WTC11 (cell line): ENCODE results near the gene PIK3C2A. TPM values are rescaled to one million over a fixed set of nuclear protein-coding genes. Genes with fewer than 3 reads are reported as not detected.
A peak's percentile ranks its signal among the peaks of the same experiment; 100 is the strongest.

Experiments
- ATAC-seq: fragments of 200-7000 bp; cut with Tn5 transposase; 2 replicates; pipeline ENCODE4 v1.10.0; 2021; ENCODE audit warnings: mild to moderate bottlenecking, moderate library complexity
- CTCF ChIA-PET: fragments of 300-600 bp; sonication (Branson Sonifier 250); formaldehyde crosslinking; loops from one replicate; lab custom pipeline; 2021; ENCODE audit warnings: antibody characterized with exemption; lab: Charles Lee
- POLR2A ChIA-PET: fragments of 350-600 bp; sonication (Branson Sonifier 250); formaldehyde crosslinking; loops from one replicate; lab custom pipeline; 2021; ENCODE audit warnings: antibody characterized with exemption; lab: Charles Lee
- DNase-seq: peaks from one replicate; pipeline ENCODE4 v3.0.0; 2021; ENCODE audit warnings: low spot score
- H3K27ac Mint-ChIP-seq: 2 replicates; pipeline ENCODE4 v1.8.0; 2021; ENCODE audit warnings: mixed read lengths
- H3K27me3 Mint-ChIP-seq: 2 replicates; pipeline ENCODE4 v1.8.0; 2021; ENCODE audit warnings: low read depth, mild to moderate bottlenecking, moderate library complexity, mixed read lengths
- H3K36me3 Mint-ChIP-seq: 2 replicates; pipeline ENCODE4 v1.8.0; 2021; ENCODE audit warnings: mixed read lengths
- H3K4me1 Mint-ChIP-seq: 2 replicates; pipeline ENCODE4 v1.8.0; 2022; ENCODE audit warnings: mixed read lengths
- H3K4me3 Mint-ChIP-seq: 2 replicates; pipeline ENCODE4 v1.8.0; 2021; ENCODE audit warnings: mild to moderate bottlenecking, moderate library complexity, mixed read lengths
- H3K9me3 Mint-ChIP-seq: 2 replicates; pipeline ENCODE4 v1.8.0; 2021; ENCODE audit warnings: mixed read lengths
- CREM ChIP-seq: sonication (generic); formaldehyde crosslinking; IDR thresholded peaks from 2 replicates; pipeline ENCODE4 v1.8.1; 2022; ENCODE audit warnings: mild to moderate bottlenecking, missing genetic modification reagents, moderate library complexity
- EMX1 ChIP-seq: fragments of 250-450 bp; sonication (Bioruptor Pico); IDR thresholded peaks from 2 replicates; pipeline ENCODE4 v1.8.0; 2021; ENCODE audit warnings: mild to moderate bottlenecking
- FOXK1 ChIP-seq: sonication (generic); formaldehyde crosslinking; IDR thresholded peaks from 2 replicates; pipeline ENCODE4 v1.8.0; 2022; ENCODE audit warnings: mild to moderate bottlenecking, moderate library complexity, missing genetic modification reagents
- GTF2I ChIP-seq: fragments of 250-450 bp; sonication (Bioruptor Pico); conservative IDR thresholded peaks from 2 replicates; pipeline ENCODE4 v1.4.0; 2021; ENCODE audit warnings: mild to moderate bottlenecking
- JUN ChIP-seq: sonication (generic); formaldehyde crosslinking; IDR thresholded peaks from 2 replicates; pipeline ENCODE4 v1.8.0; 2023; ENCODE audit warnings: mild to moderate bottlenecking, missing genetic modification reagents
- KAT7 ChIP-seq: sonication (generic); formaldehyde crosslinking; IDR thresholded peaks from 2 replicates; pipeline ENCODE4 v1.8.1; 2023; ENCODE audit warnings: missing genetic modification reagents, mild to moderate bottlenecking, borderline replicate concordance
- SOX15 ChIP-seq: fragments of 250-450 bp; sonication (Bioruptor Pico); IDR thresholded peaks from 2 replicates; pipeline ENCODE4 v1.9.0; 2021; ENCODE audit warnings: mild to moderate bottlenecking
- TEAD1 ChIP-seq: sonication (generic); formaldehyde crosslinking; IDR thresholded peaks from 2 replicates; pipeline ENCODE4 v1.8.0; 2022; ENCODE audit warnings: mild to moderate bottlenecking, missing genetic modification reagents
- USF1 ChIP-seq: sonication (generic); formaldehyde crosslinking; IDR thresholded peaks from 2 replicates; pipeline ENCODE4 v1.8.0; 2022; ENCODE audit warnings: mild to moderate bottlenecking, missing genetic modification reagents
- ZNF138 ChIP-seq: sonication (generic); formaldehyde crosslinking; conservative IDR thresholded peaks from 2 replicates; pipeline ENCODE4 v1.8.1; 2022; ENCODE audit warnings: mild to moderate bottlenecking, moderate library complexity, missing genetic modification reagents
- ZNF263 ChIP-seq: sonication (generic); formaldehyde crosslinking; IDR thresholded peaks from 2 replicates; pipeline ENCODE4 v1.8.1; 2022; ENCODE audit warnings: low read depth, mild to moderate bottlenecking, moderate library complexity, missing genetic modification reagents
- ZNF317 ChIP-seq: sonication (generic); formaldehyde crosslinking; IDR thresholded peaks from 2 replicates; pipeline ENCODE4 v1.8.1; 2023; ENCODE audit warnings: low read depth, mild to moderate bottlenecking, moderate library complexity, missing genetic modification reagents, borderline replicate concordance
- ZNF416 ChIP-seq: fragments of 250-450 bp; sonication (Bioruptor Pico); IDR thresholded peaks from 2 replicates; pipeline ENCODE4 v1.9.0; 2021; ENCODE audit warnings: mild to moderate bottlenecking, inconsistent platforms
- total RNA-seq: library from RNA; stranded (reverse); gene quantifications from 3 replicates; pipeline ENCODE4 v1.2.3, GENCODE V29; 2021
- TF ChIP-seq, protein P1 (sequence below): sonication (generic); formaldehyde crosslinking; IDR thresholded peaks from 2 replicates; pipeline ENCODE4 v1.8.1; 2023; ENCODE audit warnings: mild to moderate bottlenecking, missing genetic modification reagents
- TF ChIP-seq, protein P2 (sequence below): sonication (generic); formaldehyde crosslinking; IDR thresholded peaks from 2 replicates; pipeline ENCODE4 v1.8.0; 2022; ENCODE audit warnings: mild to moderate bottlenecking, missing genetic modification reagents
- TF ChIP-seq, protein P3 (sequence below): sonication (generic); formaldehyde crosslinking; IDR thresholded peaks from 2 replicates; pipeline ENCODE4 v1.8.0; 2023; ENCODE audit warnings: missing genetic modification reagents, mild to moderate bottlenecking, borderline replicate concordance

The PIK3C2A gene
- total RNA-seq, 1 experiment from 2014 or later: 105 TPM

- TF ChIP-seq CREM (CRISPR knock-in tag) (no peak), USF1 (CRISPR knock-in tag) (no peak)
Observed at GRCh38 chr11:17218403-17218802, 10.6 kb upstream of the PIK3C2A start (continued).

DNA sequence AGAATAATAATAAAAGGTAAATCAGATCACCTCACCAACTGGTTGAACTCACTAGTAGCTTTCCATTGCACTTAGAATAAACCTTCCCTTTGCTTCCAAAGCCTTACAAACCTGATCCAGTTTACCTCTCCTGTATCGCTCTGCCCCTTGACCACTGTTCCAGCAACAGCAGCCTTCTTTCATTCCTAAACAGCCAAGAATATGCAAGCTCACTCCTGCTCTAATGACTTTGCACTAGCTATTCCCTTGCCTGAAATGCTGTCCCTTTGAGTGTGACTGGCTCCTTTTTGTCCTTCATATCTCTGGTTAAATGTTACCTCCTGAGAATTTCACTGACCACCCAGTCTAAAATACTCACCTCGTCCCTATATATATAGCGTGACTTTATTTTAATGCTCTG, 9.6 kb upstream of the PIK3C2A start:
- H3K4me1 Mint-ChIP-seq: peaks cover 6% of the 10 kb centered on the region
- ATAC-seq (no peak), DNase-seq (no peak)
- peaks cover 12% of the 10 kb centered on the region for H3K9me3 Mint-ChIP-seq
- peaks cover 22% of the 10 kb centered on the region for H3K36me3 Mint-ChIP-seq
- CTCF ChIA-PET: interaction anchor here (1.2 kb wide), 1 partner anchor 13 kb away, joined by 4 read pairs; no protein-coding TSS in a partner anchor
- no peak for TF ChIP-seq ZNF138
- TF ChIP-seq, protein P1, sequence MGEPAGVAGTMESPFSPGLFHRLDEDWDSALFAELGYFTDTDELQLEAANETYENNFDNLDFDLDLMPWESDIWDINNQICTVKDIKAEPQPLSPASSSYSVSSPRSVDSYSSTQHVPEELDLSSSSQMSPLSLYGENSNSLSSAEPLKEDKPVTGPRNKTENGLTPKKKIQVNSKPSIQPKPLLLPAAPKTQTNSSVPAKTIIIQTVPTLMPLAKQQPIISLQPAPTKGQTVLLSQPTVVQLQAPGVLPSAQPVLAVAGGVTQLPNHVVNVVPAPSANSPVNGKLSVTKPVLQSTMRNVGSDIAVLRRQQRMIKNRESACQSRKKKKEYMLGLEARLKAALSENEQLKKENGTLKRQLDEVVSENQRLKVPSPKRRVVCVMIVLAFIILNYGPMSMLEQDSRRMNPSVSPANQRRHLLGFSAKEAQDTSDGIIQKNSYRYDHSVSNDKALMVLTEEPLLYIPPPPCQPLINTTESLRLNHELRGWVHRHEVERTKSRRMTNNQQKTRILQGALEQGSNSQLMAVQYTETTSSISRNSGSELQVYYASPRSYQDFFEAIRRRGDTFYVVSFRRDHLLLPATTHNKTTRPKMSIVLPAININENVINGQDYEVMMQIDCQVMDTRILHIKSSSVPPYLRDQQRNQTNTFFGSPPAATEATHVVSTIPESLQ: no peak
- H3K27me3 Mint-ChIP-seq: no peaks in the 10 kb centered on the region
- 0 out of 2 replicates have a peak overlapping the region, but pooled peaks have one; percentile 5 for H3K27ac Mint-ChIP-seq
- H3K4me3 Mint-ChIP-seq: no peak overlapping the region
- POLR2A ChIA-PET: interaction anchor here (0.6 to 0.7 kb wide), 2 partner anchors 35 to 139 kb away, joined by 8 read pairs; no protein-coding TSS in a partner anchor

- ATAC-seq: no peak
- Mint-ChIP-seq H3K27ac (no peak overlapping the region), H3K4me1 (peaks cover 4% of the 10 kb centered on the region), H3K4me3 (no peak overlapping the region), H3K27me3 (no peaks in the 10 kb centered on the region), H3K36me3 (peaks cover 23% of the 10 kb centered on the region), H3K9me3 (peaks cover 12% of the 10 kb centered on the region)
- ChIA-PET POLR2A (no interaction called here), CTCF (no interaction called here)
- no peak for DNase-seq
- TF ChIP-seq GTF2I (CRISPR knock-in tag) (peak; percentile 83), JUN (CRISPR knock-in tag) (no peak), ZNF263 (CRISPR knock-in tag) (no peak)
Observed at GRCh38 chr11:17214338-17214737, 6.6 kb upstream of the PIK3C2A start.

DNA sequence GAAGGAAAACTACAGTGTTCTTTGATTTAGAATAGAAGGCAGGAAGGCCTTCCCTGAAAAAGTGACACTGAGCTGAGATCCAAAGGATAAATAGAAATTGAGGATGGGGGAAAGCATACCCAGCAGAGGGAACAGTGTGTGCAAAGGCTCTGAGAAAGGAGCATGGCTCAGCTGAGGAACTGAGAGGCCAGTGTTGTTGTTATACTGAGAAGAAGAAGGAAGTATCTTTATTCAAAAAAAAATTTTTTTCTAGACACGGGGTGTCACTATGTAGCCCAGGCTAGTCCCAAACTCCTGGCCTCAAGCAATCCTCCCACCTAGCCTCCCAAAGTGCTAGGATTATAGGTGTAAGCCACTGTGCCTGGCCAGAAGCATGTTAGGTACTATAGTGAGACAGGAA, 3.5 kb upstream of the PIK3C2A start:
- ChIA-PET CTCF (interaction anchor here (0.6 kb wide), 1 partner anchor 1405 kb away, joined by 3 read pairs; no protein-coding TSS in a partner anchor), POLR2A (no interaction called here)
- Mint-ChIP-seq H3K4me1 (peaks cover 16% of the 10 kb centered on the region), H3K4me3 (no peak overlapping the region), H3K27me3 (no peaks in the 10 kb centered on the region), H3K36me3 (peaks cover 23% of the 10 kb centered on the region), H3K27ac (no peak overlapping the region), H3K9me3 (peaks cover 12% of the 10 kb centered on the region)
- TF ChIP-seq TEAD1 (CRISPR knock-in tag) (no peak), KAT7 (no peak), ZNF416 (CRISPR knock-in tag) (no peak), FOXK1 (CRISPR knock-in tag) (no peak), EMX1 (no peak), ZNF317 (CRISPR knock-in tag) (no peak), SOX15 (no peak)
- TF ChIP-seq, protein P2, sequence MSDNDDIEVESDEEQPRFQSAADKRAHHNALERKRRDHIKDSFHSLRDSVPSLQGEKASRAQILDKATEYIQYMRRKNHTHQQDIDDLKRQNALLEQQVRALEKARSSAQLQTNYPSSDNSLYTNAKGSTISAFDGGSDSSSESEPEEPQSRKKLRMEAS (CRISPR knock-in tag): no peak
- TF ChIP-seq, protein P3, sequence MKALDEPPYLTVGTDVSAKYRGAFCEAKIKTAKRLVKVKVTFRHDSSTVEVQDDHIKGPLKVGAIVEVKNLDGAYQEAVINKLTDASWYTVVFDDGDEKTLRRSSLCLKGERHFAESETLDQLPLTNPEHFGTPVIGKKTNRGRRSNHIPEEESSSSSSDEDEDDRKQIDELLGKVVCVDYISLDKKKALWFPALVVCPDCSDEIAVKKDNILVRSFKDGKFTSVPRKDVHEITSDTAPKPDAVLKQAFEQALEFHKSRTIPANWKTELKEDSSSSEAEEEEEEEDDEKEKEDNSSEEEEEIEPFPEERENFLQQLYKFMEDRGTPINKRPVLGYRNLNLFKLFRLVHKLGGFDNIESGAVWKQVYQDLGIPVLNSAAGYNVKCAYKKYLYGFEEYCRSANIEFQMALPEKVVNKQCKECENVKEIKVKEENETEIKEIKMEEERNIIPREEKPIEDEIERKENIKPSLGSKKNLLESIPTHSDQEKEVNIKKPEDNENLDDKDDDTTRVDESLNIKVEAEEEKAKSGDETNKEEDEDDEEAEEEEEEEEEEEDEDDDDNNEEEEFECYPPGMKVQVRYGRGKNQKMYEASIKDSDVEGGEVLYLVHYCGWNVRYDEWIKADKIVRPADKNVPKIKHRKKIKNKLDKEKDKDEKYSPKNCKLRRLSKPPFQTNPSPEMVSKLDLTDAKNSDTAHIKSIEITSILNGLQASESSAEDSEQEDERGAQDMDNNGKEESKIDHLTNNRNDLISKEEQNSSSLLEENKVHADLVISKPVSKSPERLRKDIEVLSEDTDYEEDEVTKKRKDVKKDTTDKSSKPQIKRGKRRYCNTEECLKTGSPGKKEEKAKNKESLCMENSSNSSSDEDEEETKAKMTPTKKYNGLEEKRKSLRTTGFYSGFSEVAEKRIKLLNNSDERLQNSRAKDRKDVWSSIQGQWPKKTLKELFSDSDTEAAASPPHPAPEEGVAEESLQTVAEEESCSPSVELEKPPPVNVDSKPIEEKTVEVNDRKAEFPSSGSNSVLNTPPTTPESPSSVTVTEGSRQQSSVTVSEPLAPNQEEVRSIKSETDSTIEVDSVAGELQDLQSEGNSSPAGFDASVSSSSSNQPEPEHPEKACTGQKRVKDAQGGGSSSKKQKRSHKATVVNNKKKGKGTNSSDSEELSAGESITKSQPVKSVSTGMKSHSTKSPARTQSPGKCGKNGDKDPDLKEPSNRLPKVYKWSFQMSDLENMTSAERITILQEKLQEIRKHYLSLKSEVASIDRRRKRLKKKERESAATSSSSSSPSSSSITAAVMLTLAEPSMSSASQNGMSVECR (CRISPR knock-in tag): no peak
- ATAC-seq (no peak), DNase-seq (no peak)
